CD1c-positive myeloid dendritic cell (primary cell): ENCODE measurements around the gene PCDHA1.
"Not testable (repeated sequence)": the region's sequence is repeated elsewhere in the genome, so short reads cannot be mapped to it uniquely, and the experiment has no call there.

Source experiments
- DNase-seq: peaks from one replicate; pipeline ENCODE4 v3.0.0-alpha.2; 2016; ENCODE audit errors: extremely low spot score

The PCDHA1 gene

GRCh38 chr5:140808241-140808888 is 22.4 kb downstream of the PCDHA1 start:
- not testable (repeated sequence) for DNase-seq

DNA sequence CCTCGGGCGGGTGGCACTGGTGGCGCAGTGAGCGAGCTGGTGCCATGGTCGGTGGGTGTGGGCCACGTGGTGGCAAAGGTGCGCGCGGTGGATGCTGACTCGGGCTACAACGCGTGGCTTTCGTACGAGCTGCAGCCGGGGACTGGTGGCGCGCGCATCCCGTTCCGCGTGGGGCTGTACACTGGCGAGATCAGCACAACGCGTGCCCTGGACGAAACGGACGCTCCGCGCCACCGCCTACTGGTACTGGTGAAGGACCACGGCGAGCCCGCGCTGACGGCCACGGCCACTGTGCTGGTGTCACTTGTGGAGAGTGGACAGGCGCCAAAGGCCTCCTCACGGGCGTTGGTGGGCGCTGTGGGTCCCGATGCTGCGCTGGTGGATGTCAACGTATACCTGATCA is 22.9 kb downstream of the PCDHA1 start:
- no peak for DNase-seq

GRCh38 chr5:140821375-140822280 is 35.7 kb downstream of the PCDHA1 start, which contains the start of gene PCDHA5:
Gene PCDHA5 (plus strand): TSS chr5:140821613.
- DNase-seq: peak; percentile 4

DNA sequence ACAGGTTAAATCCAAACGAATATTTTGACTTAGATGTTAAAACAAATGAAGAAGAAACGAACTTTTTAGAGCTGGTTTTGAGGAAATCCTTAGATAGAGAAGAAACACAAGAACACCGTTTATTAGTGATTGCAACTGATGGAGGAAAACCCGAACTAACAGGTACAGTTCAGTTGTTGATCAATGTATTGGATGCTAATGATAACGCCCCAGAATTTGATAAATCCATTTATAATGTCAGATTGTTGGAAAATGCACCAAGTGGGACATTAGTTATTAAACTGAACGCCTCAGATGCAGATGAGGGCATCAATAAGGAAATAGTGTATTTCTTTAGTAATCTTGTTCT is 36.3 kb downstream of the PCDHA1 start:
- DNase-seq: no peak

DNA sequence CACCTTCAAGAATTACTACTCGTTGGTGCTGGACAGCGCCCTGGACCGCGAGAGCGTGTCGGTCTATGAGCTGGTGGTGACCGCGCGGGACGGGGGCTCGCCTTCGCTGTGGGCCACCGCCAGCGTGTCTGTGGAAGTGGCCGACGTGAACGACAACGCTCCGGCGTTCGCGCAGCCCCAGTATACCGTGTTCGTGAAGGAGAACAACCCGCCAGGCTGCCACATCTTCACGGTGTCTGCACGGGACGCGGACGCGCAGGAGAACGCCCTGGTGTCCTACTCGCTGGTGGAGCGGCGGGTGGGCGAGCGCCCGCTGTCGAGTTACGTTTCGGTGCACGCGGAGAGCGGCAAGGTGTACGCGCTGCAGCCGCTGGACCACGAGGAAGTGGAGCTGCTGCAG is 37.0 kb downstream of the PCDHA1 start:
- DNase-seq: not testable (repeated sequence)

- no peak for DNase-seq
Measured at GRCh38 chr5:140823475-140823874, 37.5 kb downstream of the PCDHA1 start.

GRCh38 chr5:140827704-140828361 is 41.9 kb downstream of the PCDHA1 start, which contains the start of gene PCDHA6:
Gene PCDHA6 (plus strand): TSS chr5:140827960. CDS start chr5:140828092, 132 bp downstream.
- no peak for DNase-seq

DNA sequence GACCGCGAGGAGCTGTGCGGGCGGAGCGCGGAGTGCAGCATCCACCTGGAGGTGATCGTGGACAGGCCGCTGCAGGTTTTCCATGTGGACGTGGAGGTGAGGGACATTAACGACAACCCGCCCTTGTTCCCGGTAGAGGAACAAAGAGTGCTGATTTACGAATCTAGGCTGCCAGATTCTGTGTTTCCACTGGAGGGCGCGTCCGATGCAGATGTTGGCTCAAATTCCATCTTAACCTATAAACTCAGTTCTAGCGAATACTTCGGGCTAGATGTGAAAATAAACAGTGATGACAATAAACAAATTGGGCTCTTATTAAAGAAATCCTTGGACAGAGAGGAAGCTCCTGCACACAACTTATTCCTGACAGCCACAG is 42.4 kb downstream of the PCDHA1 start:
- DNase-seq: no peak

- DNase-seq: not testable (repeated sequence)
Measured at GRCh38 chr5:140829511-140830501, 43.9 kb downstream of the PCDHA1 start.

GRCh38 chr5:140833993-140834392 is 48.1 kb downstream of the PCDHA1 start, which contains the start of gene PCDHA7:
Gene PCDHA7 (plus strand): TSS chr5:140834269. CDS start chr5:140834384, 115 bp downstream.
- no peak for DNase-seq

GRCh38 chr5:140834439-140835008 is 48.6 kb downstream of the PCDHA1 start:
- DNase-seq: not testable (repeated sequence)

DNA sequence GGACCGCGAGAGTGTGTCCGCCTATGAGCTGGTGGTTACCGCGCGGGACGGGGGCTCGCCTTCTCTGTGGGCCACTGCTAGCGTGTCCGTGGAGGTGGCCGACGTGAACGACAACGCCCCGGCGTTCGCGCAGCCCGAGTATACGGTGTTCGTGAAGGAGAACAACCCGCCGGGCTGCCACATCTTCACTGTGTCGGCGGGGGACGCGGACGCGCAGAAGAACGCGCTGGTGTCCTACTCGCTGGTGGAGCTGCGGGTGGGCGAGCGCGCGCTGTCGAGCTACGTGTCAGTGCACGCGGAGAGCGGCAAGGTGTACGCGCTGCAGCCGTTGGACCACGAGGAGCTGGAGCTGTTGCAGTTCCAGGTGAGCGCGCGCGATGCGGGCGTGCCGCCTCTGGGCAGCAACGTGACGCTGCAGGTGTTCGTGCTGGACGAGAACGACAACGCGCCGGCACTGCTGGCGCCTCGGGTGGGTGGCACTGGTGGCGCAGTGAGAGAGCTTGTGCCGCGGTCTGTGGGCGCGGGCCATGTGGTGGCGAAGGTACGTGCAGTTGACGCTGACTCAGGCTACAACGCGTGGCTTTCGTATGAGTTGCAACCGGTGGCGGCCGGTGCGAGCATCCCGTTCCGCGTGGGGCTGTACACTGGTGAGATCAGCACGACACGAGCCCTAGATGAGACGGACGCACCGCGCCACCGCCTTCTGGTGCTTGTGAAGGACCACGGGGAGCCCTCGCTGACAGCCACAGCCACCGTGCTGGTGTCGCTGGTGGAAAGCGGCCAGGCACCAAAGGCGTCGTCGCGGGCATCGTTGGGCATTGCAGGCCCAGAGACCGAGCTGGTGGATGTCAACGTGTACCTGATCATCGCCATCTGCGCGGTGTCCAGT is 49.9 kb downstream of the PCDHA1 start:
- no peak for DNase-seq

- no peak for DNase-seq
Measured at GRCh38 chr5:140840978-140841962, 55.3 kb downstream of the PCDHA1 start, which contains the start of gene PCDHA8. Gene PCDHA8 (plus strand): TSS chr5:140841187. CDS start chr5:140841322, 135 bp downstream.

DNA sequence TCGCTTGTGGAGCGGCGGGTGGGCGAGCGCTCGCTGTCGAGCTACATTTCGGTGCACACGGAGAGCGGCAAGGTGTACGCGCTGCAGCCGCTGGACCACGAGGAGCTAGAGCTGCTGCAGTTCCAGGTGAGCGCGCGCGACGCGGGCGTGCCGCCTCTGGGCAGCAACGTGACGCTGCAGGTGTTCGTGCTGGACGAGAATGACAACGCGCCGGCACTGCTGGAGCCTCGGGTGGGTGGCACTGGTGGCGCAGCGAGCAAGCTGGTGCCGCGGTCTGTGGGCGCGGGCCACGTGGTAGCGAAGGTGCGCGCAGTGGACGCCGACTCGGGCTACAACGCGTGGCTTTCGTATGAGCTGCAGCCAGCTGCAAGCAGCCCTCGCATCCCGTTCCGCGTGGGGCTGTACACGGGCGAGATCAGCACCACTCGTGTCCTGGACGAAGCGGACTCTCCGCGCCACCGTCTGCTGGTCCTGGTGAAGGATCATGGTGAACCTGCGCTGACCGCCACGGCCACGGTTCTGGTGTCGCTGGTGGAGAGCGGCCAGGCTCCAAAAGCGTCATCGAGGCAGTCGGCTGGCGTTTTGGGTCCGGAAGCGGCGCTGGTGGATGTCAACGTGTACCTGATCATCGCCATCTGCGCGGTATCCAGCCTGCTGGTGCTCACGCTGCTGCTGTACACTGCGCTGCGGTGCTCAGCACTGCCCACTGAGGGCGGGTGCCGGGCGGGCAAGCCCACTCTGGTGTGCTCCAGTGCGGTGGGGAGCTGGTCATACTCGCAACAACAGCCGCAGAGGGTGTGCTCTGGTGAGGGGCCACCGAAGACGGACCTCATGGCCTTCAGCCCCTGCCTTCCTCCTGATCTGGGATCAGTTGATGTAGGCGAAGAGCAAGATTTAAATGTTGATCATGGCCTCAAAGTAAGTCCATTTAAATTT is 57.1 kb downstream of the PCDHA1 start:
- no peak for DNase-seq

DNA sequence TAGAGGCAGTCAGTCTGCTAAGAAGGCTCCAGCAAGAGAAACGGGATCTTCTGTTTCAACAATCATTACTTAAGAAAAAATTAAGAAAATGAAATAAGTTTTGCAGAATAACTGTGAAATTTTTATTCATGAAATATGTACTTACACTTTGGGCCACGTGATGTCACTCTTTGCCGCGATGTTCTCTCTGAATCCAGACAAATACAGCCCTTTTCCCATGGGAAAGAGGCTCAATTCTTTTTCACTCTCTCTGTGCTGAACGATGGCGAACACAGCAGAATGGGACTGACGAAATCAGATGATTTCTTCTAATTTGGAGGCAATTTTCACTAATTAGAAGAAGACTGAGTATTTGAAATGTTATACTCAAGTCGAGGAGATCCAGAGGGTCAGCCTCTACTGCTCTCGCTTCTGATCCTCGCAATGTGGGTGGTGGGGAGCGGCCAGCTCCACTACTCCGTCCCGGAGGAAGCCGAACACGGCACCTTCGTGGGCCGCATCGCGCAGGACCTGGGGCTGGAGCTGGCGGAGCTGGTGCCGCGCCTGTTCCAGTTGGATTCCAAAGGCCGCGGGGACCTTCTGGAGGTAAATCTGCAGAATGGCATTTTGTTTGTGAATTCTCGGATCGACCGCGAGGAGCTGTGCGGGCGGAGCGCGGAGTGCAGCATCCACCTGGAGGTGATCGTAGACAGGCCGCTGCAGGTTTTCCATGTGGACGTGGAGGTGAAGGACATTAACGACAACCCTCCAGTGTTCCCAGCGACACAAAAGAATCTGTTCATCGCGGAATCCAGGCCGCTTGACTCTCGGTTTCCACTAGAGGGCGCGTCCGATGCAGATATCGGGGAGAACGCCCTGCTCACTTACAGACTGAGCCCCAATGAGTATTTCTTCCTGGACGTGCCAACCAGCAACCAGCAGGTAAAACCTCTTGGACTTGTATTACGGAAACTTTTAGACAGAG is 62.5 kb downstream of the PCDHA1 start, which contains the start of gene PCDHA9:
TSS of gene PCDHA9 (plus strand) at position 244 of the 964 bp plus-strand sequence. CDS start at position 358, 114 bp downstream.
- DNase-seq: not testable (repeated sequence)
